ENCODE measurements around the gene XPNPEP1. TPM values are rescaled to one million over a fixed set of nuclear protein-coding genes. Genes with fewer than 3 reads are reported as not detected.
A peak's percentile ranks its signal among the peaks of the same experiment; 100 is the strongest.

XPNPEP1 gene
- total and polyA plus RNA-seq, 8 donors: 21.7 to 180 (median 63.8) TPM

GRCh38 chr10:109960682-109961081 is 37.4 kb upstream of the XPNPEP1 start:
- no peak for TF ChIP-seq POLR2AphosphoS5 (IDR thresholded peaks at IDR 0.05)
- TF ChIP-seq CTCF (IDR thresholded peaks at IDR 0.05): no peak
- TF ChIP-seq EP300 (IDR thresholded peaks at IDR 0.05): no peak
- no peak for TF ChIP-seq POLR2A (IDR thresholded peaks at IDR 0.05)
- no peaks in the 10 kb centered on the region for H3K27me3 ChIP-seq
- H3K9me3 ChIP-seq: no peaks in the 10 kb centered on the region
- H3K27ac ChIP-seq: no peak overlapping the region
- H3K4me3 ChIP-seq: no peak overlapping the region
- DNase-seq: no peak
- H3K36me3 ChIP-seq: no peaks in the 10 kb centered on the region
- peaks cover 6 to 28% (median 19%) of the 10 kb centered on the region in 4 donors for H3K4me1 ChIP-seq
- intact Hi-C loops (cut with DNase I; ENCODE audit: low total_unique reads): no loop called here
- WGBS, 5 donors: 66 to 81% (median 77%) methylated on average over 2 of the region's 2 CpGs

- Histone ChIP-seq H3K36me3 (no peaks in the 10 kb centered on the region), H3K27ac (no peak overlapping the region), H3K4me1 (peaks cover 5 to 18% (median 9%) of the 10 kb centered on the region in 4 donors), H3K9me3 (no peaks in the 10 kb centered on the region), H3K4me3 (no peak overlapping the region), H3K27me3 (no peaks in the 10 kb centered on the region)
- 86 to 89% (median 88%) methylated on average over 8 of the region's 8 CpGs for WGBS, 5 donors
- TF ChIP-seq POLR2AphosphoS5 (IDR thresholded peaks at IDR 0.05): no peak
- TF ChIP-seq CTCF (IDR thresholded peaks at IDR 0.05): no peak
- no peak for TF ChIP-seq POLR2A (IDR thresholded peaks at IDR 0.05)
- no peak for TF ChIP-seq EP300 (IDR thresholded peaks at IDR 0.05)
- DNase-seq: no peak
- intact Hi-C loops (cut with DNase I; ENCODE audit: low total_unique reads): no loop called here
Observed at GRCh38 chr10:109959259-109960145, 36.2 kb upstream of the XPNPEP1 start.

- 53 to 86% (median 66%) methylated on average over 2 of the region's 2 CpGs for WGBS, 5 donors
- Histone ChIP-seq H3K9me3 (no peaks in the 10 kb centered on the region), H3K27me3 (no peaks in the 10 kb centered on the region), H3K36me3 (no peaks in the 10 kb centered on the region), H3K4me3 (no peak overlapping the region), H3K4me1 (peaks cover 5 to 18% (median 9%) of the 10 kb centered on the region in 4 donors), H3K27ac (peak overlapping the region in 2 of 5 donors; percentile 7 to 39)
- no peak for DNase-seq
- intact Hi-C loops (cut with DNase I; ENCODE audit: low total_unique reads): no loop called here
- no peak for TF ChIP-seq EP300 (IDR thresholded peaks at IDR 0.05)
- TF ChIP-seq POLR2A (IDR thresholded peaks at IDR 0.05): no peak
- TF ChIP-seq POLR2AphosphoS5 (IDR thresholded peaks at IDR 0.05): no peak
- no peak for TF ChIP-seq CTCF (IDR thresholded peaks at IDR 0.05)
Observed at GRCh38 chr10:109958059-109958458, 34.7 kb upstream of the XPNPEP1 start.

- intact Hi-C loops (cut with DNase I; ENCODE audit: low total_unique reads): no loop called here
- Histone ChIP-seq H3K4me3 (no peak overlapping the region), H3K27me3 (no peaks in the 10 kb centered on the region), H3K9me3 (no peaks in the 10 kb centered on the region), H3K27ac (peak overlapping the region in 1 of 5 donors; percentile 21), H3K36me3 (no peaks in the 10 kb centered on the region), H3K4me1 (peaks cover 5 to 18% (median 9%) of the 10 kb centered on the region in 4 donors)
- peak in 1 of 2 donors; percentile 72 for DNase-seq
- TF ChIP-seq POLR2AphosphoS5 (IDR thresholded peaks at IDR 0.05) (no peak), CTCF (IDR thresholded peaks at IDR 0.05) (no peak), EP300 (IDR thresholded peaks at IDR 0.05) (no peak)
- 65 to 84% (median 69%) methylated on average over 9 of the region's 9 CpGs for WGBS, 5 donors
Observed at GRCh38 chr10:109957092-109957797, 33.9 kb upstream of the XPNPEP1 start.
